GM12878 (cell line): ENCODE data around the gene RBMS1.

Experiments used
- EP300 ChIP-seq, 2 experiments: fragments of 150-350 bp in 1 of 2; IDR thresholded peaks; 2 replicates each; pipeline ENCODE4 v1.6.1; 2011 to 2012; ENCODE audit warnings: low read depth in 2 of 2, low read length in 2 of 2, borderline replicate concordance in 1 of 2, improper control_type of control experiment in 1 of 2, inconsistent platforms in 1 of 2; ENCODE audit not compliant: control insufficient read depth in 1 of 2
- NR2F1 ChIP-seq: fragments of 450-650 bp; conservative IDR thresholded peaks from 2 replicates; pipeline ENCODE4 v1.6.1; 2017; ENCODE audit warnings: mild to moderate bottlenecking
- POLR2A ChIP-seq: IDR thresholded peaks from 2 replicates; pipeline ENCODE4 v1.6.1; 2011; ENCODE audit warnings: low read depth, mild to moderate bottlenecking, low read length
- SUPT20H ChIP-seq: IDR thresholded peaks from 2 replicates; pipeline ENCODE4 v1.6.1; 2011; ENCODE audit warnings: low read depth, mild to moderate bottlenecking, low read length, moderate library complexity, borderline replicate concordance; ENCODE audit not compliant: control insufficient read depth
- ZNF274 ChIP-seq: IDR thresholded peaks from one replicate; pipeline ENCODE4 v1.8.0; 2011; ENCODE audit not compliant: insufficient read length, insufficient read depth
- TF ChIP-seq, protein P1 (sequence below): IDR thresholded peaks from 2 replicates; pipeline ENCODE4 v1.6.1; 2012; ENCODE audit warnings: improper control_type of control experiment, low read depth, low read length; ENCODE audit not compliant: insufficient replicate concordance
- TF ChIP-seq, protein P2 (sequence below), 3 experiments: IDR thresholded peaks in 2 of 3; conservative IDR thresholded peaks in 1 of 3; 2 replicates each; pipeline ENCODE4 v1.5.1; 2011; ENCODE audit warnings: low read depth in 3 of 3, low read length in 3 of 3, mild to moderate bottlenecking in 3 of 3, control low read depth in 2 of 3, moderate library complexity in 2 of 3, inconsistent platforms in 1 of 3, mixed read lengths in 1 of 3; ENCODE audit not compliant: control insufficient read depth in 2 of 3, insufficient read depth in 1 of 3; ENCODE audit errors: extremely low read depth in 1 of 3

DNA sequence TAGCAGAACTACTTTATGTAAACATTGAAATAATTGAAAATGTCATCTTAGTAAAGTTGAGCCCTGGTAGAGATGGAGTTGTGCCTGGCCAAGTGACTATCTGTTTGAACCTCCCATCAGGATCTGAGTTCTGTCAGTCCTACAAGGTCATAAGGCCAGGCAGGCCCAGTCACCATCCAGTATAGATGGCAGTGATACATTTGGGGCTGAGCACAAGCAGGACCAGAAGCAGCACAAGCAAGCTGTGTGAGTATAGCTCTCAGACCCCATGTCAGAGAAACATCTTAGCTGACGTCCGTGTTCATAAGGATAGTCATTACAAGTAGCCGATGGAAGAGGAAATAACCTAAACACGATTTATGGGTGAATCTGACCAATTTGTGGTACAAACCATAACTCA, 44.5 kb upstream of the RBMS1 start:
- TF ChIP-seq ZNF274 (no peak), NR2F1 (no peak), EP300 (IDR thresholded peaks at IDR 0.05; ENCODE audit: borderline replicate concordance in 1 of 2, control insufficient read depth in 1 of 2, low read depth in 2 of 2, low read length in 2 of 2) (no peak), SUPT20H (no peak), POLR2A (no peak)
- TF ChIP-seq, protein P1, sequence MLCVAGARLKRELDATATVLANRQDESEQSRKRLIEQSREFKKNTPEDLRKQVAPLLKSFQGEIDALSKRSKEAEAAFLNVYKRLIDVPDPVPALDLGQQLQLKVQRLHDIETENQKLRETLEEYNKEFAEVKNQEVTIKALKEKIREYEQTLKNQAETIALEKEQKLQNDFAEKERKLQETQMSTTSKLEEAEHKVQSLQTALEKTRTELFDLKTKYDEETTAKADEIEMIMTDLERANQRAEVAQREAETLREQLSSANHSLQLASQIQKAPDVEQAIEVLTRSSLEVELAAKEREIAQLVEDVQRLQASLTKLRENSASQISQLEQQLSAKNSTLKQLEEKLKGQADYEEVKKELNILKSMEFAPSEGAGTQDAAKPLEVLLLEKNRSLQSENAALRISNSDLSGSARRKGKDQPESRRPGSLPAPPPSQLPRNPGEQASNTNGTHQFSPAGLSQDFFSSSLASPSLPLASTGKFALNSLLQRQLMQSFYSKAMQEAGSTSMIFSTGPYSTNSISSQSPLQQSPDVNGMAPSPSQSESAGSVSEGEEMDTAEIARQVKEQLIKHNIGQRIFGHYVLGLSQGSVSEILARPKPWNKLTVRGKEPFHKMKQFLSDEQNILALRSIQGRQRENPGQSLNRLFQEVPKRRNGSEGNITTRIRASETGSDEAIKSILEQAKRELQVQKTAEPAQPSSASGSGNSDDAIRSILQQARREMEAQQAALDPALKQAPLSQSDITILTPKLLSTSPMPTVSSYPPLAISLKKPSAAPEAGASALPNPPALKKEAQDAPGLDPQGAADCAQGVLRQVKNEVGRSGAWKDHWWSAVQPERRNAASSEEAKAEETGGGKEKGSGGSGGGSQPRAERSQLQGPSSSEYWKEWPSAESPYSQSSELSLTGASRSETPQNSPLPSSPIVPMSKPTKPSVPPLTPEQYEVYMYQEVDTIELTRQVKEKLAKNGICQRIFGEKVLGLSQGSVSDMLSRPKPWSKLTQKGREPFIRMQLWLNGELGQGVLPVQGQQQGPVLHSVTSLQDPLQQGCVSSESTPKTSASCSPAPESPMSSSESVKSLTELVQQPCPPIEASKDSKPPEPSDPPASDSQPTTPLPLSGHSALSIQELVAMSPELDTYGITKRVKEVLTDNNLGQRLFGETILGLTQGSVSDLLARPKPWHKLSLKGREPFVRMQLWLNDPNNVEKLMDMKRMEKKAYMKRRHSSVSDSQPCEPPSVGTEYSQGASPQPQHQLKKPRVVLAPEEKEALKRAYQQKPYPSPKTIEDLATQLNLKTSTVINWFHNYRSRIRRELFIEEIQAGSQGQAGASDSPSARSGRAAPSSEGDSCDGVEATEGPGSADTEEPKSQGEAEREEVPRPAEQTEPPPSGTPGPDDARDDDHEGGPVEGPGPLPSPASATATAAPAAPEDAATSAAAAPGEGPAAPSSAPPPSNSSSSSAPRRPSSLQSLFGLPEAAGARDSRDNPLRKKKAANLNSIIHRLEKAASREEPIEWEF = no peak
- TF ChIP-seq, protein P2, sequence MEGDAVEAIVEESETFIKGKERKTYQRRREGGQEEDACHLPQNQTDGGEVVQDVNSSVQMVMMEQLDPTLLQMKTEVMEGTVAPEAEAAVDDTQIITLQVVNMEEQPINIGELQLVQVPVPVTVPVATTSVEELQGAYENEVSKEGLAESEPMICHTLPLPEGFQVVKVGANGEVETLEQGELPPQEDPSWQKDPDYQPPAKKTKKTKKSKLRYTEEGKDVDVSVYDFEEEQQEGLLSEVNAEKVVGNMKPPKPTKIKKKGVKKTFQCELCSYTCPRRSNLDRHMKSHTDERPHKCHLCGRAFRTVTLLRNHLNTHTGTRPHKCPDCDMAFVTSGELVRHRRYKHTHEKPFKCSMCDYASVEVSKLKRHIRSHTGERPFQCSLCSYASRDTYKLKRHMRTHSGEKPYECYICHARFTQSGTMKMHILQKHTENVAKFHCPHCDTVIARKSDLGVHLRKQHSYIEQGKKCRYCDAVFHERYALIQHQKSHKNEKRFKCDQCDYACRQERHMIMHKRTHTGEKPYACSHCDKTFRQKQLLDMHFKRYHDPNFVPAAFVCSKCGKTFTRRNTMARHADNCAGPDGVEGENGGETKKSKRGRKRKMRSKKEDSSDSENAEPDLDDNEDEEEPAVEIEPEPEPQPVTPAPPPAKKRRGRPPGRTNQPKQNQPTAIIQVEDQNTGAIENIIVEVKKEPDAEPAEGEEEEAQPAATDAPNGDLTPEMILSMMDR (IDR thresholded peaks at IDR 0.05 in 2 of 3, conservative IDR thresholded peaks at IDR 0.05 in 1 of 3; ENCODE audit: control insufficient read depth in 2 of 3, extremely low read depth in 1 of 3, insufficient read depth in 1 of 3, low read depth in 3 of 3, low read length in 3 of 3) = no peak
